GM19238 (cell line): ENCODE results near the gene SYCP2.
"Not testable (repeated sequence)": the region's sequence is repeated elsewhere in the genome, so short reads cannot be mapped to it uniquely, and the experiment has no call there.

Experiments
- DNase-seq: peaks from one replicate; pipeline ENCODE4 v3.0.0; 2011; ENCODE audit warnings: low spot score; ENCODE audit not compliant: insufficient read length

SYCP2 gene, protein sequence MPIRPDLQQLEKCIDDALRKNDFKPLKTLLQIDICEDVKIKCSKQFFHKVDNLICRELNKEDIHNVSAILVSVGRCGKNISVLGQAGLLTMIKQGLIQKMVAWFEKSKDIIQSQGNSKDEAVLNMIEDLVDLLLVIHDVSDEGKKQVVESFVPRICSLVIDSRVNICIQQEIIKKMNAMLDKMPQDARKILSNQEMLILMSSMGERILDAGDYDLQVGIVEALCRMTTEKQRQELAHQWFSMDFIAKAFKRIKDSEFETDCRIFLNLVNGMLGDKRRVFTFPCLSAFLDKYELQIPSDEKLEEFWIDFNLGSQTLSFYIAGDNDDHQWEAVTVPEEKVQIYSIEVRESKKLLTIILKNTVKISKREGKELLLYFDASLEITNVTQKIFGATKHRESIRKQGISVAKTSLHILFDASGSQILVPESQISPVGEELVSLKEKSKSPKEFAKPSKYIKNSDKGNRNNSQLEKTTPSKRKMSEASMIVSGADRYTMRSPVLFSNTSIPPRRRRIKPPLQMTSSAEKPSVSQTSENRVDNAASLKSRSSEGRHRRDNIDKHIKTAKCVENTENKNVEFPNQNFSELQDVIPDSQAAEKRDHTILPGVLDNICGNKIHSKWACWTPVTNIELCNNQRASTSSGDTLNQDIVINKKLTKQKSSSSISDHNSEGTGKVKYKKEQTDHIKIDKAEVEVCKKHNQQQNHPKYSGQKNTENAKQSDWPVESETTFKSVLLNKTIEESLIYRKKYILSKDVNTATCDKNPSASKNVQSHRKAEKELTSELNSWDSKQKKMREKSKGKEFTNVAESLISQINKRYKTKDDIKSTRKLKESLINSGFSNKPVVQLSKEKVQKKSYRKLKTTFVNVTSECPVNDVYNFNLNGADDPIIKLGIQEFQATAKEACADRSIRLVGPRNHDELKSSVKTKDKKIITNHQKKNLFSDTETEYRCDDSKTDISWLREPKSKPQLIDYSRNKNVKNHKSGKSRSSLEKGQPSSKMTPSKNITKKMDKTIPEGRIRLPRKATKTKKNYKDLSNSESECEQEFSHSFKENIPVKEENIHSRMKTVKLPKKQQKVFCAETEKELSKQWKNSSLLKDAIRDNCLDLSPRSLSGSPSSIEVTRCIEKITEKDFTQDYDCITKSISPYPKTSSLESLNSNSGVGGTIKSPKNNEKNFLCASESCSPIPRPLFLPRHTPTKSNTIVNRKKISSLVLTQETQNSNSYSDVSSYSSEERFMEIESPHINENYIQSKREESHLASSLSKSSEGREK (N-terminal part only)

DNA sequence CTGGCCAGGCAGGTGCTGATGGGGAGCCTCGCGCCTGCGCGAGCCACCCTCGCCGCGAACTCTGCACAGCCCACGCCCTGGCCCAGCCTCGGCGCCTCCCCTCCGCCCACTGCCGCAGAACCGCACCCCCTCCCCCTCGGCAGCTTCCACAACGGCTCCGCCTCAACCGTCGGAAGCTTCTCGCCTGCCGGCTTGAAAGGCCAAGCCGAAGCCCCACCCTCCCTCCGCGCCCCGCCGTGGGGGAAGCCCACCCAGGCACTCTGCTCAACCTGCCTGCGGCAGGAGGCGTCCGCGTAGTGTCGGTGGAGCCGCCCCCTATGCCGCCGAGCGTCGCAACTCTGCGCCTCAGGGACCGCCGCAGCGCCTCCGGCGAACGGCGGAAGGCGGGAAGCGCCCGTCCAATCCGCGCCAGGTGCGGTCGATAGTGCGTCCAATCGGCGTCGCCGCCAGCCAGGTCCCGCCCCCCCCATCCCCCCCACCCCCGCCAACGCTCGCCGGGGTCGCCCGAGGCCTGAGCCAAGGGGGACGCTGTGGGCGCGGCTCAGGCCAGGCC, at the start of gene SYCP2:
Gene SYCP2, minus strand, starts transcription at position 342 of the 553 bp plus-strand sequence. CDS start 11,224 bp downstream, outside the sequence.
- DNase-seq: peak; percentile 37

DNA sequence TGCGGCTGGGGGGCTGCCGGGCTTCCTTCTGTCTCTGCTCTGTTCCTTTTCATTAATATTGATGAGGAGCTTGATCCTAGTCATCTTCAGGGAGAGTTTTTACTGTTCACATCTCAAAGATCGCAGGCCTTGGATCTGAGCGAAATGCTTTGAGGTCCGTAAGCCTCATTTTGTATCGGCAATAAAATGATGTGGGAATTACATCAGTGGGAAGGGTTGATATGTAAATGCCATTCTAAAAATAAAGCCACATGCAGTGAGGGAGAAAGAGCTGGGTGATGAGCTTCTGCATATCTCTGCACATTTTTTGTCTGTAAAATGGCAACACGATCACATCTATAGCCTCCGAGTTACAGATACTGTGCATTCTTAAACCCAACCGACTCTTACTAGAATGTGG, 49.6 kb upstream of the SYCP2 start:
- DNase-seq: no peak

DNA sequence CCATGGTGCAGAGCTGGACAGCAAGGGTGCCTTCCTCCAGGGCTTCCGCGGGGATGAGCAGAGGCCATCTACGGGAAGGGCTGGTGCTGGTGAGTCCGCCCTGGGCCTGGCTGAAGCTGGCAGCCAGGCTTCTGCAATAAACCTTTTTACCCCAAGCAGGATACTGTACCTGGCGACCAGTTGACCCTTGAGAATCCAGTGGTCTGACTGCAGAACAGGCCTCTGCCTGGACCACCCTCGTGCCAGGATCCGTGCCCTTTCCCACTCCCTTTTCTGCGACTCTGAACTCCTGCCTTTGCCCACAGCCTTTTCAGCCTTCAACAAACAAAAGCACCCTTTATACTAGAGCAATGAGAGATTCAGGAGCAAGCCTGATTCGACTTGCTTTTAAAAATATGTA, 43.6 kb upstream of the SYCP2 start:
- no peak for DNase-seq

DNA sequence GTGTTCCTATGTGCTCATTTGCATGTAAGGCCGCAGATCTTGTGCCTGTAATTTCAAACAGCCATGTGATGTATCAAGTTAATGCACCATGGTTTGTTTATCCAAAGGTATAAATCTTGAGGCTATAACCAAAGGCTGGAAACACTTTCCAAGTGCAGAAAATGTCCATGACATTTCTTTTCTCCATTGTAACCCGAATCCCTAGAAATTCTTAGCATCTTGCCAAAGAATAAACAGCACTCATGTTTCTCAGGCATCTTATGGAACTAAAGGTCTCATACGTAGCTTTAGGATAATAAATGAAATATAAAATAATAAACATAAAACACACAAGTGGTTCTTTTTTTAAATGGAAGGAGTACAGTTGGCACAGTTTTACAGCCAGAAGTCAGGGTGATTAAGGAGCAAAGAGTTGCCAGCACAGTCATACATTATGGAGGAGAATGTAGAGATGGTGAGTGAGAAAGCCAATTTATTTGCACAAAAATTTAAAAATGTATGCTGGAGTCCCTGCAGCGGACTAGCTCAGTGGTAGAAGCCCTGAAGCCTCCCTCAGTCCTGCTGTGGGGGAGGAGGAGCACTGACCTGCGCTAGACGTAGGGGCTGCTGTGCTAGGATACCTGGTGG, 42.8 kb upstream of the SYCP2 start:
- no peak for DNase-seq

DNA sequence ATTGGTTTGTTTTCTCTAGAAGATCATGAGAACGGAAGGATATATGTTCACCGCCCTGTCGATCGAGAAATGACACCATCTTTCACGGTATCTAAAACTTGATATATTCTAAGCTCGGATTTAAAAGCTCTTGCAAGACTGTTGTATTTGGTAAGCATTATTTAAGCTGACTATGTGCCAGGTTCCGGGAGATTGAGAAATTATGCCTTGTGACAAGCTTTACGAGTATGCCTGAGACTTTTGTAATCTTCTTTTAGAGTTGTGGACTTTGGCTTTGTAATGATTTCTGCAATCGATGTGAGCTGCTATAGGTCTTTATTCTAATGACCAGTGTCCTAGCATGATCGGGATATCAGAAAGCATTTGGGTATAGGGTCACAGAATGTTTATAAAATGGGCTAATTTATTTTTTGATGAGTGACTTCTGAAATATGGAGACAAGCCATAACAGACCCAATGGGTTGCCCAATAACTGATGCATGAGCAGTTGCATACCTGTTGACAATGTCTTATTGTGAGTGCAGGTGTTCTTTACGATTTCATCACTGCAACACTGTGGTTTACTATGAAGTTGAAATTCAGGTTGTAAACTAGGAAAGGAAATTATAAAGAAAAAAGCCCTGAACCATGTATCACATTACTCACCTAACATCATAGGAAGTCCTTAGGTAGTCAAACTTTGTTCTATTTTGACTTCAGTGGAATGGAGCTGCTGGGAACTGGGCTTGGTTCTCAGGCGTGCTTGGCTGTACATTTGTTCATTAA, 38.8 kb upstream of the SYCP2 start:
- no peak for DNase-seq

DNA sequence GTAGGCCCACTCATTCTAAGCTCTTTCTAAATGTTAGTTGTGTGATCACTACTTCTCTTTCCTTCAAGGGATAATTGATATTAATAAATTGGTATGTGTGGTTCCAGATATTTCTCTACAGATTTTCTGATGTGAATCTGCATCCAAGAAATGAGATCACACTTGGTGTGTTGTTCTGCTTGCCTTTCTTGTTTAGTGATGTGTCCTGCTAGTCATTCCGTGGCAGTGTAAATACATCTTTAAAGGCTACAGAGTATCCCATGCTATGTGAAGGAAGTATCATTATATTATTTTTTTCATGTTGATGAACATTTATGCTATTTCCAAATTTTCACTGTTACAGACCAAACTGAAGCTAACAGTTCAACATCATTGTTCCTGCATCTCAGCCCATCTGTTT, 38.0 kb upstream of the SYCP2 start:
- no peak for DNase-seq

DNA sequence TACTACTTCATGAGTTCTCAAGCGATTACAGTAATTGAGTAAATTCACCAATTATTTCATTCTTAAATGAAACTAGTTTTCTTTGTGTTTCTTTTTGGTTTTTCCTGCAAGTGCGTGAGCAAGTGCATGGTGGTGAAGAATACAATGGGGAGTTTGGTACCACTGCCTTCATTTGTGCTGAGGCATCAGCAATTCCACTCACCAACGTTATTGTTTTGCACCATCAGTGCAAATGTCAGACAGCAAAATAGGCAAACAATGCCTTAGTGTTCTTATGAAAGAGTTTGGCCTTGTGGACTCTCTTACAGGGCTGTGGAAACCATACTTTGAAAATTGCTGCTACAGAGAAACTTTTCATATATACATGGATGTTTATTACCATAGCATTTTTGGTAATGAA, 33.0 kb upstream of the SYCP2 start:
- no peak for DNase-seq

DNA sequence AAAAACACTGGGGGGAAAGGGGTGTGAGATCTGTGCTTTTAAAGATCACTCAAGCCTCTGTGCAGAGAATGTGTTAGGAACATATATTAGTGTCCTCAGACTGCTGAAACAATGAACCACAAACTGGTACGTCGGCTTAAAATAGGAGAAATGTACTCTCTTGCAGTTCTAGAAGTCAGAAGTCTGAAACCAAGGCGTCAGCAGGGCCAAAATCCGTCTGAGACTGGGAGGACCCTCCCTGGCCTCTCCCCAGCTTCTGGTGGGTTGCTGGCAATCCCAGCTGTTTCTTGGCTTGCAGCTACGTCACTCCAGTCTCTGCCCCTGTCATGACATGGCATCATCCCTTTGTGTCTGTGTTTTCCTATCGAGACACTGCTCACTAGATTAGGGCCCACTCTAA, 28.7 kb upstream of the SYCP2 start:
- DNase-seq: no peak

DNA sequence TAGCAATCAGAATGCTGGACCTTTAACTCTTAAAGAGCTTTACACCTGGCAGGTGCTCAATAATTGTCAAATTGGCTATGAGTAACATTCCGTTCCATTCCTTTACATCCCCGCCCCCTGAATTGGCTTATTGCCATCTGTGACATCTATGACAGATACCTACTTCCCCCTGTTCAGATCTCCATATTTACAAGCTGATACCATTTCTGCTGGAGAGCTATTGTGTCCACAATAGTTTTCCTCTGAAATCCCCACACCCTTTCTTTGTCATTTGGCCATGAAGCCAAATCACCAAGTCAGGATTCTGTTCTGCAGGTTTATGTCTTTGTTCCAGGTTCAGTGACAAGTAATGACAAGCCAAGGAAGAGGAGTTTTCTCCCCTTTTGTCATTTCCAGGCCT, 28.0 kb upstream of the SYCP2 start:
- no peak for DNase-seq

DNA sequence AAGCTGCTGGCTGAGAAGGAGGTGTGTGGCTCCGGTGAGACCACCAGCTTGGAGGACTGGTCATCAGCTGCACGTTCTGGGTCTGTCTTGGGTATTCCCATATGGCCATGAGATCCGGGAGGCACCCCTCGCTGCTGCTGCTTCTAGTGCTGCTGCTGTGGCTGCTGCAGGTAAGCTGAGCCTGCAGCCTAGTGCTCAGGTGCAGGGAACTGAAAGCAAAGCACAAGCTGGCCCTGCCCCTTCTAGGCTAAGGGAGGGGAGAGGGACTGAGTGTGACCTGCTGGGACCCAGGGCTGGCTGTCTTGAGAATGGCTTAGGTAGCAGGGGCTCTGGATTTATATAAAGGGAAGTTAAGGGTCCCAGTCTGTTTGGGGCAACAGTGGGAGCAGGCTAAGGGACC, 25.2 kb upstream of the SYCP2 start:
- no peak for DNase-seq

DNA sequence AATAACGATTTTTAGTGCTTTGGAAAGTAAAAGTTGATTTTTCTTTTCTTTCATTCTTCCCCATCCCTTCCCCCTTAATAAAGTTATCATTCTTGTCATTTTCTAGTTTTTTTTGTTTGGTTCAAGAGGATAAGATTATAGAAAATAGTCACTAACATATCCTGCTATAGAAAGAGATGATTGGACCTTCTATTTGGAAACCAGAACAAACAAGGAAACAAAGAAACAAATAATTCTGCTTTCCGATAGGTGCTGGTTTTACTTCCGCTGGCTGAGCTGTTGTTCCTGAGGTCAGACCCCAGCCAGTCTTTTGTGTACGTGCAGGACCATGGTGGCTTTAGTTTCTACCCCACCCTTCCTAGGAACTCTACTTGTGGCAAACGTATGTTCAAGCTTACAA, 24.7 kb upstream of the SYCP2 start, which contains the start of gene CDH26:
Gene CDH26, plus strand, starts transcription at position 301 of the 400 bp plus-strand sequence. CDS start 304 bp downstream, outside the sequence.
- DNase-seq: no peak

DNA sequence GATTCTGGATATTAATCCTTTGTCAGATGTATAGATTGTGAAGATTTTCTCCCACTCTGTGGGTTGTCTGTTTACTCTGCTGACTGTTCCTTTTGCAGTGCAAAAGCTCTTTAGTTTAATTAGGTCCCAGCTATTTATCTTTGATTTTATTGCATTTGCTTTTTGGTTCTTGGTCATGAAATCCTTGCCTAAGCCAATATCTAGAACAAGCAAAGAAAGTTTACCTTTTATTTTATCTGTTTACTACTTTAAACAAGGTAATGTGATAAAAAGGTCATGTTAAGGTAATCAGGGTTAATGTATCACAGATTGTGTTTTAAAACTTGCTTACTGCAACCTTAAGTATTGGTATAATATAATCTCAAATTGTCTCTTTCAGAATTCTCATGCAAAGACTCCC, 24.1 kb upstream of the SYCP2 start:
- DNase-seq: not testable (repeated sequence)

DNA sequence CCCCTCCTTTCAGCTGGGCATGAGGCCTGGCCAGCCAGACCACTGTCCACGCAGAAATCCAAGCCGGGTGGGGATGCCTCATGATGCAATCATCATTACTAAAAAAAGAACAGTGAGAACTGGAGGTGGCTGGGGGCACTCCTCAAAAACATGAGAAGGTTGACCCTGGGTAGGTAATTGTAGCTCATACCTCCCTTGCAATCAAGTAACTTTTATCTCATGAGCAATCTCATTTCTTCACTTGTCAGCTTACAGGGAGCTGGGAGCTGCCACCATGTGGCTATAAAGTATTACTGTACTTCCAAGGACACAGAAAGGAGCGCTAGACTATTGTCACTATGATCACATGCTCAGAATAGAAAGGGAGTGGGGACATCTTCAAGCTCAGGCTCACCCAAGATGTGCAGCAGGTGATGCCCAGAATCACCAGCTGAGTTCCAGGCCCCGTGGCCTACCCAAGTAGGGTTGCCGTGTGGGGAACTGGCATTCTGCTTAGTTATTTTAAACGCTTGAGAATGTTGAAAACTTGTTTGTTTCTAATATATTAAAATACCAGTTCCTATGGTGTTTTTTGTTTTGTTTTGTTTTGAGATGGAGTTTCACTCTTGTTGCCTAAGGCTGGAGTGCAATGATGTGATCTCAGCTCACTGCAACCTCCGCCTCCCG, 21.8 kb upstream of the SYCP2 start:
- no peak for DNase-seq

DNA sequence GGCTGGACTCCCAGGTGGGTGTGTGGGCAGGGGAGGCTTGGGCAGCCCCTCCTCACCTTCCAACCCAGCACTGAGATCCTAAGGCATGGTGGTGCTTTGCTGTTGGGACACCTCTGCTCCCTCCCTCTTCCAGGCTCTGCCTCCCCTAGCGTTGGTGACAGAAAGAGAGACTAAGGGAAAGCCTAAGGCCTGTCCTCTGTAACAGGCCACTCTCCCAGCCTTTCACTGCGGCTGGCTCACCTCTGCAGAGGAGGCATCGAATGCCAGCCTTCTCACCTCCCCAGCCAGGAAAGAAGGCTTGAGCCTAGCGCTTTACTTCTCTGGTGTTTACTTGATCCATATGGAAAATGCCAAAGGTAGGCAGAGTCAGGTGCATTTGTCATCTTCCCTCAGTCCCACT, 21.3 kb upstream of the SYCP2 start:
- DNase-seq: no peak

DNA sequence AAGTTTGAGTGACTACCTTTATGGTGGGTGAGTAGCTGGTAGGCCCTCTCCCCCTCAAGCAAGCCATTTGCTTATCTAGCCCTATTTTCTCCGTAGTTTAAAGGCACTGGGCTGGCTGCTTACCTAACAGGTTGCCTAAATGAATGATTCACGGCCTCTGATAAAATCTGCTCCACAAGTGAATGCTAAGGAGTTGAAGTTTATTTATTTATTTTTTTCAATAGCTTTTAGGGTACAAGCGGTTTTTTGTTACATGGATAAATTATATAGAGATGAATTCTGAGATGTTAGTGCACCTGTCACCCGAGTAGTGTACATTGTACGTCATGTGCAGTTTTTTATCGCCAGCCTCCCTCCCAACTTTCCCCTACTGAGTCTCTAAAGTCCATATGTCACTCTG, 16.5 kb upstream of the SYCP2 start:
- no peak for DNase-seq

DNA sequence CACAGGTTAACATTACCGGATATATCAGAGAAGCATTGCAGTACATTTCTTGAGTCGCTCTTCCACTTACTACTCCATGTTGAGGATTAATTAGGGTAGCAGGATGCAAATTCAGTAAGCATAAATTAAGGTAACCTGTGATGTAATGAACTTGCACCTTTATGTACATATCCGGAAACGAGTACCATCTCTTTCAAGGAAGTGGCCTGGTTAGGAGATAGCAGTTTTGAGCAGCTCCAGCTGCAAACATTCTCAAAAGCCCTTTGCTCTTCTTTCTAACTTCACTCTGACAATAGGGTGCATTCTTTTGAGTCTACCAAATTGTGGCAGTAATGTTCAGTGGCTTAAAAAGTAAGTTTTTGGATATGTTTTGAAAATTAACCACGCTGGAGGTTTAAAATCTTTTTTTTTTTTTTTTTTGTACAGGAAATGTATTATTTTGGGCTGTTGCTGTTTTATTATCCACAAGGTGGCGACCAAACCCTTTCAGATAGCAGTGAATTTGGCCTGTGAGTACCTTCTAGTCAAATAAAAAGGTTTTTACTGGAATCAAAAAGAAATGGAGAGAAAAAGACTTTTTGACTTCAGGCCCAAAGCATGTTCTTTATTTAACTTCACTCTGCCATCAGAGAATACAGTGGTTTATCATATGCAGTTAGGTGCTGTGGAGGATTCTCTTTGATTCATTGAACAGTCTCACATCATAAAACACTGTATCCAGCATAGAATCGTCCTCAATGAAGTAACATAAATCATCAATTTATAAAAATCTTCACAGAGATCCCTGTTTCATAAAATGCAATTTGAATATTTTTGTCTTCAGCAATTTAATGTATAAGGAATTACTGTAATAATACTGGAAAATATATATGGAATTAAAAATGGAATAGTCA, 15.6 kb upstream of the SYCP2 start:
- DNase-seq: no peak

DNA sequence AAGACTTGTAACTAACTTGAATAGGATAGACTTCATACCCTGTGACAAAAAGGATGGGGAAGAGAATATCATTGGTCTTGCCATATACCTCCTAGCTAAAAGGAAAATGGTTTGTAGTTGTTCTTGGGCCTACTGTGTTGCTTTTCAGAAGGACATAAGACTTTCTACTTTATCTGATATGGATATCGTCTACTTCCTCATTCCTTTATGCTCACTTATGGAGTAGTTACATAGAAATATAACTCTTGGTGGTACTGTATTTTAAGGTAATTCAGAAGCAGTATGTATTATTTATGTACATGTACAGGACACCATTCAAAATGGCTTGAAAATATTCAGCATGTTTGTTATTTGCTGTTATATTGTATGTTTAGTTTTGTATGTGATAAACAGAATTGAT, 14.8 kb upstream of the SYCP2 start:
- DNase-seq: no peak

DNA sequence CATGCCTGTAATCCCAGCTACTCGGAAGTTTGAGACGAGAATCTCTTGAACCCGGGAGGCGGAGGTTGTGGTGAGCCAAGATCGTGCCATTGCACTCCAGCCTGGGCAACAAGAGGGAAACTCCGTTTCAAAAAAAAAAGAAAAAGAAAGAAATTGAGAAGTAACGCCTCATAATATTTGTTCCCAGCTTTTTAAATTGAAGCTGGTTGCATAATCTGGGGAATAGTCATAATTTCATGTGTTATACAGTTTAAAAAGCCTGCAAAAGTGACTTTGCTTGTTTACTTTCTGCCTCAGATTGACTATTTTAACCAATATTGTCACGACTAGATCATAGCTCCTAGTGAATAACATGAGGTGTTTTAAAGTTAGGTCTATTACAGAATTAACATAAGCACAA, 13.9 kb upstream of the SYCP2 start:
- DNase-seq: no peak

DNA sequence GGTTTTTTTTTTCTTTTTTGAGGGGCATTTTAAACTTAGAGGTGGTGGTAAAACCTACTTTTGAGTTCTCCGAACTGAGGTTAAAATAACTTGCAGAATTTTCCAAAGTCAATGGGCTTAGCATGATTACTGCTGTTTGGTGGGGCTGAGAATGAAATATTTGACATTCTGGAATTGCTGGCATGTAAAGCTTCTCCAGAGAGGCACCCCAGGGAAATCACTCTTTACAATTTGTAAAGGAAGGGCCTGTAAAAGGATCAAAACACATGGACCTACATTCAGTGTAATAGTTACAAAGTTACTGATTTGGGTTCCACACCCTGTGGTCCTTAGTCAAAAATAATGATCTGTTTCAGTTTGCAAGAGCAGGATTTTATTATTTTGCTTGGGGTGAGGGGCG, 12.3 kb upstream of the SYCP2 start:
- no peak for DNase-seq
